B cell (primary cell): ENCODE results near the gene MPL. TPM values are rescaled to one million over a fixed set of nuclear protein-coding genes. Genes with fewer than 3 reads are reported as not detected.

Source experiments
- ATAC-seq: fragments of 200-7000 bp; cut with Tn5 transposase; one replicate; pipeline ENCODE4 v1.10.0; 2021; ENCODE audit warnings: low read depth, mild to moderate bottlenecking, moderate number of reproducible peaks, moderate library complexity
- CTCF ChIA-PET: fragments of 350-600 bp; sonication (Branson Sonifier 250); formaldehyde crosslinking; loops from one replicate; lab custom pipeline; 2021; ENCODE audit warnings: antibody characterized with exemption, inconsistent platforms; lab: Charles Lee
- POLR2A ChIA-PET: fragments of 350-600 bp; sonication (Branson Sonifier 250); formaldehyde crosslinking; loops from one replicate; lab custom pipeline; 2021; ENCODE audit warnings: antibody characterized with exemption; lab: Charles Lee
- DNase-seq: peaks from one replicate; pipeline ENCODE4 v3.0.0; 2013
- H2AFZ ChIP-seq: 2 replicates; pipeline ENCODE4 v1.6.1; 2012; ENCODE audit warnings: mild to moderate bottlenecking, low read depth, low read length; ENCODE audit not compliant: insufficient read depth, poor library complexity, severe bottlenecking
- H3K27ac ChIP-seq, 2 donors: 1 replicate in 1 of 2; 2 replicates in 1 of 2; pipeline ENCODE4 v1.5.1; 2012 to 2013; ENCODE audit warnings: low read length in 2 of 2, mild to moderate bottlenecking in 2 of 2, moderate library complexity in 1 of 2
- H3K27me3 ChIP-seq, 4 experiments: fragments of 200-600 bp in 1 of 4; sonication (generic) in 1 of 4; replicated peaks in 1 of 4; 1 replicate in 2 of 4; 2 replicates in 2 of 4; pipeline versions ENCODE4 v1.6.1 to v1.7.0; 2013 to 2016; ENCODE audit warnings: low read length in 3 of 4, mild to moderate bottlenecking in 2 of 4, mixed read lengths in 1 of 4, moderate library complexity in 1 of 4; ENCODE audit not compliant: insufficient read depth in 4 of 4, control insufficient read depth in 3 of 4; ENCODE audit errors: control extremely low read depth in 1 of 4
- H3K36me3 ChIP-seq, 2 experiments: replicated peaks in 1 of 2; 1 replicate in 1 of 2; 2 replicates in 1 of 2; pipeline versions ENCODE4 v1.6.1 to v1.7.1; 2013; ENCODE audit warnings: low read length in 1 of 2; ENCODE audit not compliant: insufficient read depth in 2 of 2, control insufficient read depth in 1 of 2; ENCODE audit errors: control extremely low read depth in 1 of 2, extremely low read depth in 1 of 2
- H3K4me1 ChIP-seq, 2 donors: fragments of 200-600 bp in 1 of 2; sonication (generic) in 1 of 2; 1 replicate in 1 of 2; 2 replicates in 1 of 2; pipeline versions ENCODE4 v1.5.1 to v1.6.1; 2013 to 2017; ENCODE audit warnings: low read length in 2 of 2; ENCODE audit not compliant: control insufficient read depth in 2 of 2, insufficient read depth in 2 of 2
- H3K4me2 ChIP-seq: replicated peaks from 2 replicates; pipeline ENCODE3; 2012; ENCODE audit warnings: mild to moderate bottlenecking, low read depth, low read length; ENCODE audit not compliant: poor library complexity, severe bottlenecking
- H3K4me3 ChIP-seq, 5 experiments: fragments of 200-600 bp in 1 of 5; sonication (generic) in 1 of 5; 1 replicate in 3 of 5; 2 replicates in 2 of 5; pipeline versions ENCODE4 v1.5.1 to v1.7.0; 2011 to 2016; ENCODE audit warnings: low read length in 4 of 5, mild to moderate bottlenecking in 4 of 5, low read depth in 2 of 5, control low read depth in 1 of 5, moderate library complexity in 1 of 5; ENCODE audit not compliant: insufficient read depth in 1 of 5; ENCODE audit errors: control extremely low read depth in 1 of 5, extremely low read depth in 1 of 5
- H3K79me2 ChIP-seq: fragments of 200-600 bp; sonication (generic); one replicate; pipeline ENCODE4 v1.6.0; 2016; ENCODE audit warnings: low read length; ENCODE audit not compliant: control insufficient read depth, insufficient read depth
- H3K9ac ChIP-seq: fragments of 200-600 bp; sonication (generic); 2 replicates; pipeline ENCODE4 v1.6.1; 2017; ENCODE audit warnings: mild to moderate bottlenecking, low read length, moderate library complexity
- H3K9me3 ChIP-seq, 3 donors: one replicate each; pipeline versions ENCODE4 v1.6.1 to v1.7.1; 2013; ENCODE audit warnings: low read length in 2 of 3; ENCODE audit not compliant: control insufficient read depth in 2 of 3, insufficient read depth in 1 of 3; ENCODE audit errors: control extremely low read depth in 1 of 3
- H4K20me1 ChIP-seq: 2 replicates; pipeline ENCODE4 v1.6.0; 2012; ENCODE audit warnings: mild to moderate bottlenecking, low read length; ENCODE audit not compliant: insufficient read depth, control insufficient read depth, poor library complexity, severe bottlenecking
- H3K27ac Mint-ChIP-seq: one replicate; pipeline ENCODE4 v1.8.0; 2021; ENCODE audit warnings: mixed read lengths
- H3K27me3 Mint-ChIP-seq: one replicate; pipeline ENCODE4 v1.8.0; 2021; ENCODE audit warnings: mixed read lengths
- H3K4me1 Mint-ChIP-seq: one replicate; pipeline ENCODE4 v1.8.0; 2021; ENCODE audit warnings: mixed read lengths
- H3K4me3 Mint-ChIP-seq: one replicate; pipeline ENCODE4 v1.8.0; 2021; ENCODE audit warnings: mixed read lengths
- H3K9me3 Mint-ChIP-seq: one replicate; pipeline ENCODE4 v1.8.0; 2022; ENCODE audit warnings: mixed read lengths; ENCODE audit not compliant: insufficient read depth
- CTCF ChIP-seq: fragments of 200-600 bp; IDR thresholded peaks from one replicate; pipeline ENCODE4 v1.8.0; 2022; ENCODE audit warnings: antibody characterized with exemption, mild to moderate bottlenecking
- EZH2 ChIP-seq: IDR thresholded peaks from 2 replicates; pipeline ENCODE4 v1.6.1; 2012; ENCODE audit warnings: borderline replicate concordance, low read depth, mild to moderate bottlenecking, moderate library complexity, low read length; ENCODE audit not compliant: insufficient read depth, poor library complexity, severe bottlenecking
- WGBS: methylation state at CpG from one replicate; pipeline ENCODE4 v1.1.5; 2013; ENCODE audit warnings: missing lambda C conversion rate; ENCODE audit not compliant: insufficient coverage; 5-methylcytosine and 5-hydroxymethylcytosine counted together
- intact Hi-C: fragments of 100-400 bp; cut with micrococcal nuclease; formaldehyde crosslinking; loops from one replicate; pipeline ENCODE4 v1.10.0; 2022
- polyA plus RNA-seq: library from polyadenylated mRNA; depleted of rRNA; stranded (reverse); fragments of >200 nt; gene quantifications from 2 replicates; pipeline ENCODE4 v1.2.3, GENCODE V29; 2012
- total RNA-seq, 2 donors: library from RNA; stranded (reverse); fragments of 120-200 nt in 1 of 2; gene quantifications; 1 replicate in 1 of 2; 2 replicates in 1 of 2; pipeline versions ENCODE4 v1.2.3 to v1.2.4, GENCODE V29; 2013 to 2022

MPL gene
- total and polyA plus RNA-seq, 2 donors (not counting 1 experiment from before 2014, with no cell fraction given) = not detected

DNA sequence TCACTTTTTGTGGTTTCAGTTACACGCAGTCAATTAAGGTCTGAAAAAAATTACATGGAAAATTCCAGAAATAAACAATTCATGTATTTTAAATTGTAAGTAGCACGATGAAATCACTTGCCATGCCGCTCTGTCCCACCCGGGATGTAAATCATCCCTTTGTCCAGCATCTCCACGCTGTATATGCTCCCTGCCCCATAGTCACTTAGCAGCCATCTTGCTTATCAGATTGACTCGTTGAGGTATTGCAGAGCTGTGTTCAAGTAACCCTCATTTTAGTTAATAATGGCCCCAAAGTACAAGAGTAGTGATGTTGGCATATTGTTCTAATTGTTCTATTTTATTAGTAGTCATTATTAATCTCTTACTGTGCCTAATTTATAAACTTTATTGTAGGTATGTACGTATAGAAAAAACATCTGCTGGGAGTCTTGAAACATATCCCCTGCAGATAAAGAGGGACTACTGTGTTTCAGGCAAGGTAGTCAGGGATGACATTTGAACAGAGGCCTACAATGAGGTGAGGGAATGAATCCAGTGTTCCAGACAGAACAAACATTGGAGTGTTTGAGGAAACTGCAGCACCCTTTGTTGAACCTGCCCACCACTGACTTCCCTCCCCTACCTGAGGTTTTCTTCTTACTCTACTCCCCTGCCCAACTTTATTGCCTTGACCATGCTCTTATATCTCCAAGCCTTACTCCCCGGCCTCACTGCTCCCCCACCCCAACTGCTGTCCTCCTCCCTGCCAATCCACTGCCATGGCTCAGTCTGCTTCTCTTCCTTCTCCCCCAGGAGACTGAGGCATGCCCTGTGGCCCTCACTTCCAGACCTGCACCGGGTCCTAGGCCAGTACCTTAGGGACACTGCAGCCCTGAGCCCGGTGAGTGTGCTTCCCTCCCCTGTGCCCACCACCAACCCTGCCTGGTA lies 14.1 kb downstream of the MPL start:
- Histone ChIP-seq H3K36me3 (no peaks in the 10 kb centered on the region), H3K27me3 (no peaks in the 10 kb centered on the region), H3K79me2 (no peaks in the 10 kb centered on the region), H3K4me3 (no peak overlapping the region), H3K4me1 (peaks cover 4 to 5% of the 10 kb centered on the region in 2 donors), H3K27ac (no peak overlapping the region), H2AFZ (no peak overlapping the region), H3K9me3 (no peaks in the 10 kb centered on the region), H4K20me1 (no peaks in the 10 kb centered on the region), H3K4me2 (no peak overlapping the region), H3K9ac (no peak overlapping the region)
- ATAC-seq = no peak
- no peaks in the 10 kb centered on the region for H3K27me3 Mint-ChIP-seq
- H3K4me3 Mint-ChIP-seq = no peak overlapping the region
- no peak overlapping the region for H3K27ac Mint-ChIP-seq
- H3K4me1 Mint-ChIP-seq = peaks cover 13% of the 10 kb centered on the region
- CTCF ChIA-PET = no interaction called here
- intact Hi-C loops = no loop called here
- WGBS = 100% methylated on average over 4 of the region's 10 CpGs
- no peaks in the 10 kb centered on the region for H3K9me3 Mint-ChIP-seq
- TF ChIP-seq CTCF = no peak
- no peak for TF ChIP-seq EZH2
- POLR2A ChIA-PET = no interaction called here
- no peak for DNase-seq

GRCh38 chr1:43352351-43352705 lies 14.7 kb downstream of the MPL start:
- WGBS = 100% methylated on average over 2 of the region's 2 CpGs
- H3K9ac ChIP-seq = no peak overlapping the region
- H3K9me3 Mint-ChIP-seq = no peaks in the 10 kb centered on the region
- H3K4me3 Mint-ChIP-seq = no peak overlapping the region
- H3K4me1 ChIP-seq = peaks cover 4 to 5% of the 10 kb centered on the region in 2 donors
- no peak overlapping the region for H2AFZ ChIP-seq
- H4K20me1 ChIP-seq = no peaks in the 10 kb centered on the region
- no peaks in the 10 kb centered on the region for H3K27me3 ChIP-seq
- H3K4me2 ChIP-seq = no peak overlapping the region
- ChIA-PET CTCF (no interaction called here), POLR2A (no interaction called here)
- no peaks in the 10 kb centered on the region for H3K36me3 ChIP-seq
- no peaks in the 10 kb centered on the region for H3K9me3 ChIP-seq
- DNase-seq = no peak
- TF ChIP-seq CTCF (no peak), EZH2 (no peak)
- no peaks in the 10 kb centered on the region for H3K27me3 Mint-ChIP-seq
- H3K4me1 Mint-ChIP-seq = peaks cover 13% of the 10 kb centered on the region
- intact Hi-C loops = no loop called here
- H3K27ac Mint-ChIP-seq = no peak overlapping the region
- H3K4me3 ChIP-seq = no peak overlapping the region
- no peaks in the 10 kb centered on the region for H3K79me2 ChIP-seq
- no peak overlapping the region for H3K27ac ChIP-seq
- no peak for ATAC-seq
